Stimulated activated CD4-positive, alpha-beta T cell treated with anti-CD3 and anti-CD28 coated beads, Interleukin-4, amount 100 ng/mL, for 24 hours (primary cell): ENCODE measurements around the gene C1QTNF8.
"Not testable (repeated sequence)": the region's sequence is repeated elsewhere in the genome, so short reads cannot be mapped to it uniquely, and the experiment has no call there.

Source experiments
- DNase-seq: peaks from one replicate; pipeline ENCODE4 v3.0.0-alpha.2; 2020

Gene C1QTNF8

DNA sequence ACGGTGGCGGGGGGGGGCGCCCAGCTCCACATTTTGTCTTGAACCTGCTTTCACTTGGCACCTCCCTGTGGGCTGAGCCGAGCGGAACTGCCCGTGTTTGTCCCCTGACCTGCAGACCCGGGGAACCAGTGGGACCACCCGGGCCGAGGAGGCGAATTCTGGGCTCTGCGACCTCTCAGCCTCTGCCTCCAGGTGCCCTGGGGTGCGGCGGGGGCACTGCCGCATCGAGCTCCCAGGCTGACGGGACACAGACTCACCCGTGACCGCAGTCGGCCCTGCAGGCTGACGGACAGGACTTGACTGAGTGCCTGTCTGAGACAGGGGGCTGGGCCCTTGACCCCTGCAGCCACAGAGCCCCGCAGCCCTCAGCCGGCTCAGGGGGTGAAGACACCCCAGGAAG lies 11.1 kb upstream of the C1QTNF8 start:
- no peak for DNase-seq

GRCh38 chr16:1106659-1107058 lies 10.6 kb upstream of the C1QTNF8 start:
- no peak for DNase-seq

DNA sequence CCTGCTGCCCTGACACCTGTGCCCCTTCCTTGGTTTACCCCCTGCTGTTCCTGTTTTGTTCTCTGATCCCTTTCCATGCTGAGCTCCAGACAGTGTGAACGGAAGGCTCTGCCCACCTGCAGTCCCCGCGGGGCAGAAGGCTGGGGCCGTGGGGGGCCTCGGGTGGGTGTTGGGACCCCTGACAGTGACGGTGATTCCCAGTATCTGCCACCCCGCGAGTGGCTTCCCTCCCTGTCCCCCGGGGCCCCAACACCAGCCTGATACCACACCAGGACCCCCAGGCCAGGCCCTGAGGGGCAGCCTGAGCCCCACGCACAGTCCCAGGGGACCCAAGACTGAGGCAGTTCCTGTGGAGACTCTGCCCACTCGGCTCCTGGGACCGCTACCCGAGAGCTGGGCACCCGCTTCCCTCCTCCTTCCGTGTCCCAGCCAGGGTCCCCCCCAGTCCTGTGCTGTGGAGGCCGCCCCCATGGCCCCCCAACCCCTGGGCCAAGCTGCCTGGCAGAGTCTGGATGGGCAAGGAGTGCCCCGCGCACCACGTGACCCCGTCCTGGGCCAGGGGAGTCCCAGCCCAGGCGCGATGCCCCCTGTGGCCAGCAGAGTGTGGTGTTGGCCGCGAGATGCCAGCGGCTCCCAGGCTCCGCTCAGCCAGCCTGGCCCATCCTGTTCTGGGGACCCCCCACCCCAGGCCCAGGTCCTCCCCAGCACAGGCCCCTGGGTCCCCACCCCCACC lies 10.0 kb upstream of the C1QTNF8 start:
- peak; percentile 51 for DNase-seq

DNA sequence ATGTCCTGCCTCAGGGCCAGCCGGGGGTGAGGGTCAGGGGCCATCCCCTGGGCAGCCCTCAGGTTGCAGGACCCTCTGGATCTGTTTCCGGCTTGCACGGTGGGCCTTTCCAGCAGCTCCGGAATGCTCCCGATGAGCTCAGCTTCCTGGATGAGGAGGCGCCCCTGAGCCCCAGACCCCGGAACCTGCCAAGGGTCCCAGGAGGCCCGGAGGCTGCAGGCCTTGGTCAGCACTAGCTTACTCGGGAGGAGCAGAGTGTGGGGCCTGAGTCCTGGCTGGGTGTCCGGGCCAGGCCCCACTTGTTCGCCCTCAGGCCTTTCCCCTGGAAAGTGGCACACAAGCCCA lies 7.6 kb upstream of the C1QTNF8 start:
- no peak for DNase-seq

DNA sequence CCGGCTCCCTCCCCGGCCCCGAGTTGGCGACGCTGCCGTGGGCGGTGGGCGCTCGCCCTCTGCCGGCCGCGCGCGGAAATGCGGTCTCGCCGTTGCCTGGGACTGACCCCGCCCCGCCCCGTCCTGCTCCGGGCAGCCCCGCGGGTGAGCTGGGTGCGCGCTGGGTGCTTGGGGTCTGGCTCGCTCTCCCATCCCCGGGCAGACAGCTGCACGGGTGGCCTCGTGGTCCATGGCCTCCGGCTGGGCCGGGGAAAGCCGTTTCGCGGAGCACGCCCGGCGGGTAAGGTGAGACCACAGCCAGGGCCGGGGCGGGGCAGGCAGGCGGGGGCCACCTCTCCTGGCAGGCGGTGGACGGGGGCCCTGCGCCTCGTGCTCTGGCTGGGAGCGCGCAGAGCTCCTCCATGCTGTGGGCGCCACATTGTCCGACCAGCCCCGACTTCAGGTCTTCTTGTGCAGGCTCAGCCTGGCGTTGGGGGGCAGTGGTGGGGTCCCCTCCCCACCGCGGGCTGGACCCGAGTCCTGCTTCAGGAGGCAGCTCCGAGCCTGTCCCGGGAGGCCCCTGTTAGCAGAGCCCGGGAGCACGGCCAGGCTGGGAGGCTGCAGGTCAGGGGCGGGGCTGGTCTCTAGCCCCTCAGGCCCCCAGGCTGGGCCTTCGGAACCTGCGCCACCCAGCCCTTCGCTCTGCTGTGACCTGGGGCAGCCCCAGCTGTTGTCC lies 7.0 kb upstream of the C1QTNF8 start:
- DNase-seq = peak; percentile 71

DNA sequence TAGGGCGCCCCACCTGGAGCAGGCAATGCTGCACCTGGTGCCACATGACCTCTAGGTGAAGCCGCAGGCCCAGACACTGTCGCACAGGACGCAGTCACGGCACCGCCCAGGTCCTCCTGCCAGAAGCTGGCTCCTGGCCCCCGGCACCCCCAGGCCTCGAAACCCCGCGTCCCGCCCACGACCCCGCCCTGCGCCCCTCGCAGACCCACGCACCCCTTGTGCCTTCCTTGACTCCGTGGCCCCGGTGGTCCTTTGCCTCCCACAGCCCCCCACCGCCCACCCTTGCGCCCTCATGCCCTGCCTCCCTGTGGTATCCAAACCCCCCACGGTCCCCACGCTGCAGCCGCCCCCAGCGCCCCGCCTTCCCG lies 6.3 kb upstream of the C1QTNF8 start:
- DNase-seq = no peak

GRCh38 chr16:1101573-1102332 lies 5.7 kb upstream of the C1QTNF8 start:
- no peak for DNase-seq

GRCh38 chr16:1101133-1101532 lies 5.1 kb upstream of the C1QTNF8 start:
- DNase-seq = no peak

GRCh38 chr16:1100084-1100800 lies 4.2 kb upstream of the C1QTNF8 start:
- DNase-seq = no peak

DNA sequence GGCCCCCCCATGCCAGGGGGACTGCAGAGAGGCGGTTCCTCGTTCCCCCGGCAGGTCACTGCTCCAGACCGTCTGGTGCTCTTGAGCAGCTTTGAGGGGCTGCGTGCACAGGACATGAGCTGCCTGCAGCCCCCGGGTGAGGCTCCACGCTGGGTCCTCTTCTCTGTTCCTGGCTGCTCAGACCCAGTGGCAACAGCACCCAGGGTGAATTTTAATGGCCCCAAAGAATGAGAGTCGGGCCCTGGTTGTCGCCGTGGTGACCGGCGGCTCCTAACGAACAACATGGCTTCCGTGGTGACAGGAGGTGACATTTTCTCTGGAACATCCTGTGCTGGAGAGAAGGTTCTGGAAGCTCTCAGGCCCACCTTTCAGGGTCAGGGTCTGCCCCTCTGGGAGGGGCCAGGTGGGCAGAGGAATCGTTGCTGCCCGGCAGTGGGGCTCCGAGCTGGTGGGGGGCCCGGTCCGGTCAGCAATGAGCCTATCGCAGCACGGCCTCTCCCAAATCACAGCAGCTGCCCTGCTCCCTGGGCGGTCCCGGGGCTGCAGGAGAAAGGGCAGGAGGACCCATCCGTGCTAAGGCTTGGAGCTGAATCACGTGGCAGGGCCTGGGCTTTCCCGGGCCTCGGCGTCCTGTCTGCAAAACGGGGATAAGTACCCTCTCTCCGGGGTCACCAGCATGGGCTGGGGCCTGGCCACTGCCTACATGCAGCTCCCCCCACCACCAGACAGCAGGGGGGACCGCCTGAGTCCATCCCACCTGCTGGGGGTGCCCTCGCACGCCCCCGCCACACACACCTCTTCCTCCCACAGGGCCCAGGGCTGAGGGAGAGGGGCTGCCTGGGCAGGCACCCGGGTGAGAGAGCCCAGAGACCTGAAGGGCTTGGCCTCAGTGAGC lies 3.4 kb upstream of the C1QTNF8 start:
- no peak for DNase-seq

GRCh38 chr16:1098266-1098991 lies 2.4 kb upstream of the C1QTNF8 start:
- no peak for DNase-seq

DNA sequence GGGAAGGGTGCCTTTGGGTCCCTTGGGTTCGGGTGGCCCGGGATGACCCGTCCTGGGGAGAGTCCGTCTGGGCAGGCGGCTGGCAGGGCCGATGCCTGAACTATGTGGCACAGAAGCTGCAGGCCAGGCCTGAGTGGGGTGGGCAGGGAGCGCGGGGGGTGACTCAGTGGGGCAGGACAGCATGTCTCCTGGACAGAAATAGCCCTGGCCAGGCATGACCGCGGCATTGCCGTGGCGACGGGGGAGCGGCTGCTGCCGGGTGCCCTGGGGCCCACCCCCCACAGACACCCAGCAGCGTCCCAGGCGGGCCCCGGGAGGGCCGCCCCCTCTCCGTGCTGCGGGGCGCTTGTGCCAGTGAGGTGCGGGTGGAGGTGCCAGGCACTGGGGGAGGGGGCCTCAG lies 1.8 kb upstream of the C1QTNF8 start:
- no peak for DNase-seq

DNA sequence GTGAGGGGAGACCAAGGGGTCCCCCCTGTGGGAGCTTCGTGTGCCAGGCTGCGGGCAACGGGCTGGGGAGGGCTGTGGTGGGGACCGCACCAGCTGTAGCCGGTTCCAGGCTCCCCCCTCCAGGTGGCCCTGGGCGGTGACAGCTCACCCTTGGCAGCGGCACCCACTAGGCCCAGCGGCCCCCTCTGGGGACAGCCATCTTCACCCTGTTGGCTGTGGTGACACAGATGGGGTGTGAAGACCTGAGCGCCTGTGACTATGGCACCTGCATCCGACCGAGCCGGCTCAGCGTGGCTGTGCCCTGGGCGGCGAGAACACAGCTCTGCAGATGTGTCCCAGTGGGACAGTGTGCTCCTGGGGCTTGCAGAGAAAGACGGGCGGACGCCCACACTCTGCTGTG lies 1.1 kb upstream of the C1QTNF8 start:
- no peak for DNase-seq

GRCh38 chr16:1095450-1096168 lies 435 bp downstream of the C1QTNF8 start:
- no peak for DNase-seq

GRCh38 chr16:1094601-1095449 lies 1.2 kb downstream of the C1QTNF8 start:
- no peak for DNase-seq

DNA sequence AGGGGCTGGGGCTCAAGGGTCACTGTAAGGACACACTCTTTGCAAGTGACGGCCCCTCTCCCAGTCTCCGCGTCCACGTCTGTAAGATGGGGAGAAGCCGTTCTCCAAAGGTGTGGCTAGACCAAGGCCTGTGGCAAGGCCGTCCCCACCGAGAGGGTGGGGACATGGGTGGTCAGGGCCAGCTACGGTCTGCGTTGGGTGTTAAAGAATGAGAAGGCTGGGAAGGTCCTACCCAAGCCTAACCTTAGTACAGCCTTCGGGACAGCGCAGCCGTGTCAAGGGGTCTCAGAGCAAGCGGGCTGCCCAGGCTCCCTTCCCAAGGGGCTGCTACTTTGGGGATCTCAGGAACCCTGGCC lies 1.9 kb downstream of the C1QTNF8 start:
- no peak for DNase-seq

DNA sequence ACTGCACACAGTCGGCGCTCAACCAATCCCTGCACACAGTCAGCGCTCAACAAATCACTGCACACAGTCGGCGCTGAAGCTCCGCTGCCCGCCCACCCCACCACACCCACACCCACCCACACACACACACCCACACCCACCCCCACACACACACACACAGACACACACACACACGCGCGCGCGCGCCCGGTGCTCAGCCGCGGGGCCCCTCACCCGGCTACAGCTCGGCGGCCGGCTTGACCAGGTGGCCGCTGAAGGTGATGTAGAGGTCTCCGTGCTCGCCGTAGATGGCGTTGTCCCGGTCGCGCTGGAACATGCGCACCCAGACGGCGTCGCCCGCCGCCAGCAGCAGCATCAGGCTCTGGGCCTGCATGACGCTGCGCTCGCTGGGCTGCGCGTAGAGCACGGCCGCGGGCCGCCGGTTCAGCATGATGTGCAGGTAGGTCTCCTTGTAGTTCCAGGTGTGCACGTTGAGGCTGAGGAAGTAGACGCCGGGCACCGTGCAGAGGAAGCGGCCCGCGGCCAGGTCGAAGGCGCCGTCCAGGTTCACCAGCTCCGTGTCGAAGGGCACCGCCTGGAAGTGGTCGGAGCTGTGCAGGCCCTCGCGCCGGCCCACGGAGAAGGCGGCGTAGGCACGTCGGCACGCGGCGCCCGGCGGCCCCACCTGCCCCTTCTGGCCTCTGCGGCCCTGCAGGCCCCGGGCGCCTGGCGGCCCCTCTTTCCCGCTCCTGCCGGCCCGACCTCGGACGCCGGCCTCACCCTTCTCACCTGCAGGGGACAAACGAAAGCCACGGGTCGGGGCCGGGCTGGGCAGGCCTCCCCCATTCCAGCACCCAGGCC lies 2.5 kb downstream of the C1QTNF8 start:
- DNase-seq = no peak

GRCh38 chr16:1092685-1093283 lies 3.3 kb downstream of the C1QTNF8 start:
- DNase-seq = not testable (repeated sequence)
